IMR-90 (cell line): ENCODE results near the gene NFX1. TPM values are rescaled to one million over a fixed set of nuclear protein-coding genes. Genes with fewer than 3 reads are reported as not detected.
"Not testable (repeated sequence)": the region's sequence is repeated elsewhere in the genome, so short reads cannot be mapped to it uniquely, and the experiment has no call there.

ENCODE experiments used
- ATAC-seq: fragments of 200-7000 bp; cut with Tn5 transposase; 2 replicates; pipeline ENCODE4 v1.9.1; 2020; ENCODE audit warnings: low read depth, mild to moderate bottlenecking, moderate library complexity
- BruUV-seq: library from RNA; stranded (reverse); fragments of 400-500 nt; replicated peaks from 2 replicates; lab custom pipeline; 2021; lab: Mats Ljungman, UMichigan
- CTCF ChIA-PET: fragments of 300-600 bp; formaldehyde crosslinking; extraction: SDS; loops from one replicate; lab custom pipeline; 2021; ENCODE audit warnings: antibody characterized with exemption; lab: Yijun Ruan, JAX
- POLR2A ChIA-PET: fragments of 300-600 bp; sonication (Branson Sonifier 250); formaldehyde crosslinking; loops from one replicate; lab custom pipeline; 2022; ENCODE audit warnings: antibody characterized with exemption; ENCODE audit not compliant: unreplicated experiment; lab: Charles Lee
- DNase-seq: peaks from one replicate; pipeline ENCODE4 v3.0.0; 2013
- H2AFZ ChIP-seq: replicated peaks from 2 replicates; pipeline ENCODE3; 2013; ENCODE audit warnings: low read length, mild to moderate bottlenecking; ENCODE audit not compliant: poor library complexity
- H2AK5ac ChIP-seq: 2 replicates; pipeline ENCODE4 v1.6.1; 2013; ENCODE audit warnings: low read depth, low read length, inconsistent platforms
- H2AK9ac ChIP-seq: replicated peaks from 2 replicates; pipeline ENCODE3; 2013; ENCODE audit warnings: mild to moderate bottlenecking, low read depth, low read length, moderate library complexity; ENCODE audit not compliant: poor library complexity
- H2BK120ac ChIP-seq: 2 replicates; pipeline ENCODE4 v1.6.1; 2013; ENCODE audit warnings: low read depth, low read length, inconsistent platforms
- H2BK15ac ChIP-seq: 3 replicates; pipeline ENCODE4 v1.6.1; 2013; ENCODE audit warnings: low read depth, low read length, inconsistent platforms
- H2BK20ac ChIP-seq: 2 replicates; pipeline ENCODE4 v1.6.1; 2013; ENCODE audit warnings: low read depth, mild to moderate bottlenecking, inconsistent platforms, low read length, moderate library complexity
- H2BK5ac ChIP-seq: 2 replicates; pipeline ENCODE4 v1.6.1; 2013; ENCODE audit warnings: mild to moderate bottlenecking, low read depth, low read length, inconsistent platforms; ENCODE audit not compliant: poor library complexity, severe bottlenecking
- H3K14ac ChIP-seq: replicated peaks from 2 replicates; pipeline ENCODE4 v1.6.1; 2013; ENCODE audit warnings: low read depth, low read length, inconsistent platforms
- H3K18ac ChIP-seq: 2 replicates; pipeline ENCODE4 v1.6.1; 2013; ENCODE audit warnings: low read depth, low read length, control low read depth
- H3K23ac ChIP-seq: 2 replicates; pipeline ENCODE4 v1.6.1; 2013; ENCODE audit warnings: low read depth, low read length, inconsistent platforms
- H3K27ac ChIP-seq: 2 replicates; pipeline ENCODE4 v1.5.1; 2013; ENCODE audit warnings: mild to moderate bottlenecking, control low read depth, low read length; ENCODE audit not compliant: insufficient read depth
- H3K27me3 ChIP-seq: 2 replicates; pipeline ENCODE4 v1.6.1; 2013; ENCODE audit warnings: low read length; ENCODE audit not compliant: control insufficient read depth, insufficient read depth
- H3K36me3 ChIP-seq: 2 replicates; pipeline ENCODE4 v1.6.1; 2013; ENCODE audit warnings: low read length, mixed read lengths; ENCODE audit not compliant: control insufficient read depth, insufficient read depth
- H3K4ac ChIP-seq: 2 replicates; pipeline ENCODE4 v1.6.1; 2013; ENCODE audit warnings: low read depth, low read length, inconsistent platforms
- H3K4me1 ChIP-seq: 2 replicates; pipeline ENCODE4 v1.6.1; 2013; ENCODE audit warnings: low read length, mixed read lengths; ENCODE audit not compliant: control insufficient read depth, insufficient read depth
- H3K4me2 ChIP-seq: 2 replicates; pipeline ENCODE4 v1.6.1; 2013; ENCODE audit warnings: low read depth, mild to moderate bottlenecking, control low read depth, low read length, moderate library complexity
- H3K4me3 ChIP-seq: 2 replicates; pipeline ENCODE4 v1.5.1; 2013; ENCODE audit warnings: low read depth, mild to moderate bottlenecking, control low read depth, low read length, moderate library complexity; ENCODE audit not compliant: insufficient read depth
- H3K56ac ChIP-seq: 2 replicates; pipeline ENCODE4 v1.6.1; 2013; ENCODE audit warnings: low read length, inconsistent platforms; ENCODE audit not compliant: insufficient read depth; ENCODE audit errors: extremely low read depth
- H3K79me1 ChIP-seq, 2 experiments: 2 replicates each; pipeline ENCODE4 v1.6.1; 2013; ENCODE audit warnings: low read length in 2 of 2, inconsistent platforms in 1 of 2, low read depth in 1 of 2
- H3K9ac ChIP-seq: 2 replicates; pipeline ENCODE4 v1.6.1; 2013; ENCODE audit warnings: low read depth, low read length, control low read depth
- H3K9me1 ChIP-seq: 2 replicates; pipeline ENCODE4 v1.6.1; 2013; ENCODE audit warnings: low read length, inconsistent platforms; ENCODE audit not compliant: insufficient read depth
- H3K9me3 ChIP-seq: 2 replicates; pipeline ENCODE4 v1.6.1; 2013; ENCODE audit warnings: low read length; ENCODE audit not compliant: control insufficient read depth, insufficient read depth
- H4K20me1 ChIP-seq: 2 replicates; pipeline ENCODE4 v1.6.1; 2013; ENCODE audit warnings: low read length, inconsistent platforms; ENCODE audit not compliant: insufficient read depth
- H4K5ac ChIP-seq: 2 replicates; pipeline ENCODE4 v1.6.1; 2013; ENCODE audit warnings: mild to moderate bottlenecking, low read depth, low read length, control low read depth
- H4K8ac ChIP-seq, 2 experiments: 2 replicates each; pipeline ENCODE4 v1.6.1; 2013; ENCODE audit warnings: low read depth in 2 of 2, low read length in 2 of 2, control low read depth in 1 of 2, inconsistent platforms in 1 of 2
- H4K91ac ChIP-seq: 2 replicates; pipeline ENCODE4 v1.6.1; 2013; ENCODE audit warnings: low read depth, low read length, inconsistent platforms; ENCODE audit not compliant: insufficient read depth
- MXI1 ChIP-seq: IDR thresholded peaks from 2 replicates; pipeline ENCODE4 v1.6.1; 2012; ENCODE audit warnings: low read depth, mild to moderate bottlenecking, low read length, moderate library complexity, borderline replicate concordance
- RAD21 ChIP-seq: IDR thresholded peaks from 2 replicates; pipeline ENCODE4 v1.6.1; 2012; ENCODE audit warnings: low read length, improper control_type of control experiment
- WGBS, 2 experiments: methylation state at CpG; one replicate each; pipeline versions ENCODE4 v1.1.5 to v1.1.7; 2013; ENCODE audit warnings: missing lambda C conversion rate in 2 of 2; ENCODE audit not compliant: insufficient read length in 1 of 2; ENCODE audit errors: extremely low coverage in 2 of 2; 5-methylcytosine and 5-hydroxymethylcytosine counted together
- dilution Hi-C: fragments of 300-500 bp; cut with HindIII; formaldehyde crosslinking; loops from one replicate; pipeline ENCODE4 v1.14.3; 2018; ENCODE audit warnings: low sequenced_read_pairs; ENCODE audit not compliant: unreplicated experiment
- in situ Hi-C: fragments of 300-500 bp; cut with MboI; formaldehyde crosslinking; loops from 3 replicates; pipeline ENCODE4 v1.14.3; 2019; ENCODE audit warnings: low sequenced_read_pairs, inconsistent platforms, mixed read lengths
- intact Hi-C: fragments of 100-400 bp; cut with micrococcal nuclease; formaldehyde crosslinking; loops from 2 replicates; pipeline ENCODE4 v1.10.0; 2022
- polyA plus RNA-seq, 3 experiments: library from polyadenylated mRNA; depleted of rRNA; stranded (reverse); fragments of >200 nt; gene quantifications; 2 replicates each; pipeline ENCODE4 v1.2.3, GENCODE V29; 2012; ENCODE audit warnings: low replicate concordance in 1 of 3
- total RNA-seq: library from RNA; depleted of rRNA; stranded (reverse); fragments of >200 nt; gene quantifications from 2 replicates; pipeline ENCODE4 v1.2.3, GENCODE V29; 2012

The NFX1 gene
- total and polyA plus RNA-seq, 2 of the 4 experiments (the other 2 are of a cell fraction), result 27.0 to 36.0 TPM

- no peak for TF ChIP-seq MXI1
- TF ChIP-seq RAD21, result no peak
- Histone ChIP-seq H3K27ac (peak overlapping the region; percentile 67; the same call in 1 of the 2 replicates), H3K4me2 (no peak overlapping the region), H3K79me1 (peaks cover 11 to 30% of the 10 kb centered on the region in 2 experiments), H2BK120ac (peak overlapping the region; percentile 64), H3K4ac (peak overlapping the region; percentile 68; the same call in 1 of the 2 replicates), H4K8ac (peak overlapping the region; percentile 5 to 74; a peak in 2 of 4 replicates), H3K4me3 (no peak overlapping the region), H2AK5ac (peak overlapping the region; percentile 81; the same call in 1 of the 2 replicates), H2BK15ac (0 out of 3 replicates have a peak overlapping the region, but pooled peaks have one; percentile 80), H4K5ac (peak overlapping the region; percentile 59; the same call in 1 of the 2 replicates), H2AFZ (no peak overlapping the region), H2BK5ac (peak overlapping the region; percentile 96), H3K9me3 (no peaks in the 10 kb centered on the region), H3K9me1 (0 out of 2 replicates have a peak, but pooled peaks cover 10% of the 10 kb centered on the region), H3K4me1 (peaks cover 17% of the 10 kb centered on the region), H3K14ac (peak overlapping the region; percentile 47), H3K18ac (peak overlapping the region; percentile 27; the same call in 1 of the 2 replicates), H3K9ac (no peak overlapping the region), H3K27me3 (no peaks in the 10 kb centered on the region), H4K20me1 (no peaks in the 10 kb centered on the region), H3K23ac (peak overlapping the region; percentile 48; the same call in 1 of the 2 replicates), H3K36me3 (peaks cover 23% of the 10 kb centered on the region), H2BK20ac (peak overlapping the region; percentile 18; the same call in 1 of the 2 replicates), H3K56ac (no peak overlapping the region), H4K91ac (peak overlapping the region; percentile 74; the same call in 1 of the 2 replicates), H2AK9ac (no peak overlapping the region)
- CTCF ChIA-PET, result interaction anchor here (1.7 kb wide), 1 partner anchor 17 kb away, joined by 3 read pairs; no protein-coding TSS in a partner anchor
- in situ Hi-C loops, result no loop called here
- dilution Hi-C loops, result no loop called here
- POLR2A ChIA-PET, result no interaction called here
- no TSS peak for BruUV-seq
- intact Hi-C loops, result no loop called here
- no CpG with 5 or more reads among the region's 2 CpGs for WGBS, 2 experiments
- DNase-seq (no peak), ATAC-seq (no peak)
These were observed 41.7 kb downstream of the NFX1 start for GRCh38 chr9:33332011-33332410.

- in situ Hi-C loops, intact Hi-C loops: not testable (repeated sequence)
- 100% methylated on average over 1 of the region's 7 CpGs; no CpG with 5 or more reads in 1 of the 2 experiments for WGBS, 2 experiments
These were observed 42.6 kb downstream of the NFX1 start for GRCh38 chr9:33332956-33333355.

More at GRCh38 chr9:33332956-33333355, 42.6 kb downstream of the NFX1 start:
- CTCF ChIA-PET, H3K4me3 ChIP-seq, H4K20me1 ChIP-seq, H3K4me2 ChIP-seq, H2AK5ac ChIP-seq, ATAC-seq, H3K23ac ChIP-seq, H2AFZ ChIP-seq, BruUV-seq, H3K18ac ChIP-seq, POLR2A ChIA-PET, H2BK15ac ChIP-seq, H2AK9ac ChIP-seq, H3K9ac ChIP-seq, dilution Hi-C loops, H2BK20ac ChIP-seq, DNase-seq, H3K27me3 ChIP-seq, H4K91ac ChIP-seq, H3K9me3 ChIP-seq, H3K14ac ChIP-seq, H3K27ac ChIP-seq, H3K56ac ChIP-seq: not testable (repeated sequence)
- peaks cover 25% of the 10 kb centered on the region for H3K36me3 ChIP-seq
- 0 out of 2 replicates have a peak, but pooled peaks cover 10% of the 10 kb centered on the region for H3K9me1 ChIP-seq
- peak overlapping the region; percentile 0; the same call in 1 of the 2 replicates for H3K4ac ChIP-seq
- peak overlapping the region; percentile 47 for H2BK5ac ChIP-seq
- H3K79me1 ChIP-seq, result peaks cover 11 to 26% of the 10 kb centered on the region in 2 experiments
- 0 out of 2 replicates have a peak overlapping the region, but pooled peaks have one; percentile 16 for H2BK120ac ChIP-seq
- peaks cover 13% of the 10 kb centered on the region for H3K4me1 ChIP-seq
- H4K5ac ChIP-seq, result peak overlapping the region; percentile 14; the same call in 1 of the 2 replicates
- H4K8ac ChIP-seq, result 0 out of 4 replicates have a peak overlapping the region, but pooled peaks of 1 of the 2 experiments have one; percentile 6
